GM19351 (cell line): ENCODE measurements around the gene CAMSAP3.
"Not testable (repeated sequence)": the region's sequence is repeated elsewhere in the genome, so short reads cannot be mapped to it uniquely, and the experiment has no call there.

Experiments
- ATAC-seq: cut with Tn5 transposase; IDR thresholded peaks from one replicate; pipeline ENCODE4 v1.9.1; 2021; ENCODE audit warnings: mild to moderate bottlenecking, moderate library complexity; ENCODE audit not compliant: unreplicated experiment

Gene CAMSAP3

GRCh38 chr19:7631577-7631976 lies 35.9 kb downstream of the CAMSAP3 start:
- ATAC-seq: no peak

- no peak for ATAC-seq
Observed at GRCh38 chr19:7632340-7633203, 36.9 kb downstream of the CAMSAP3 start.

- ATAC-seq: no peak
Observed at GRCh38 chr19:7633698-7634097, 38.0 kb downstream of the CAMSAP3 start, which contains the start of gene PCP2. TSS of gene PCP2 (minus strand) at chr19:7633719. CDS start at chr19:7633457, 262 bp downstream.

GRCh38 chr19:7635670-7636069 lies 40.0 kb downstream of the CAMSAP3 start:
- no peak for ATAC-seq

- no peak for ATAC-seq
Observed at GRCh38 chr19:7636317-7636690, 40.6 kb downstream of the CAMSAP3 start.

- ATAC-seq: peak; percentile 69
Observed at GRCh38 chr19:7636691-7637373, 41.2 kb downstream of the CAMSAP3 start, which contains the start of gene STXBP2. TSS of gene STXBP2 (plus strand) at chr19:7637110. CDS start at chr19:7637150, 40 bp downstream.

- no peak for ATAC-seq
Observed at GRCh38 chr19:7637374-7638256, 42.0 kb downstream of the CAMSAP3 start.

GRCh38 chr19:7638802-7639465 lies 43.3 kb downstream of the CAMSAP3 start:
- no peak for ATAC-seq

- no peak for ATAC-seq
Observed at GRCh38 chr19:7639863-7640348, 44.2 kb downstream of the CAMSAP3 start.

GRCh38 chr19:7640803-7641202 lies 45.1 kb downstream of the CAMSAP3 start:
- no peak for ATAC-seq

- no peak for ATAC-seq
Observed at GRCh38 chr19:7641290-7642276, 45.9 kb downstream of the CAMSAP3 start.

GRCh38 chr19:7642295-7643030 lies 46.8 kb downstream of the CAMSAP3 start:
- no peak for ATAC-seq

GRCh38 chr19:7643031-7643415 lies 47.4 kb downstream of the CAMSAP3 start:
- ATAC-seq: no peak

GRCh38 chr19:7643629-7644549 lies 48.2 kb downstream of the CAMSAP3 start:
- ATAC-seq: not testable (repeated sequence)

- ATAC-seq: no peak
Observed at GRCh38 chr19:7644550-7644877, 48.9 kb downstream of the CAMSAP3 start.

GRCh38 chr19:7645163-7645562 lies 49.5 kb downstream of the CAMSAP3 start:
- no peak for ATAC-seq

- no peak for ATAC-seq
Observed at GRCh38 chr19:7645656-7646425, 50.2 kb downstream of the CAMSAP3 start.
